Gastroesophageal sphincter (tissue), 3 donors: ENCODE results near the gene LENEP.

ENCODE experiments used
- CTCF ChIP-seq, 4 experiments: fragments of 200-600 bp in 2 of 4; fragments of 450-650 bp in 2 of 4; sonication (generic) in 1 of 4; IDR thresholded peaks; one replicate each; pipeline ENCODE4 v1.5.1; 2017 to 2019; ENCODE audit warnings: antibody characterized with exemption in 4 of 4, mild to moderate bottlenecking in 2 of 4, moderate library complexity in 2 of 4
- POLR2AphosphoS5 ChIP-seq: sonication (generic); formaldehyde crosslinking; IDR thresholded peaks from one replicate; pipeline ENCODE4 v1.6.1; 2017; ENCODE audit warnings: antibody characterized with exemption

DNA sequence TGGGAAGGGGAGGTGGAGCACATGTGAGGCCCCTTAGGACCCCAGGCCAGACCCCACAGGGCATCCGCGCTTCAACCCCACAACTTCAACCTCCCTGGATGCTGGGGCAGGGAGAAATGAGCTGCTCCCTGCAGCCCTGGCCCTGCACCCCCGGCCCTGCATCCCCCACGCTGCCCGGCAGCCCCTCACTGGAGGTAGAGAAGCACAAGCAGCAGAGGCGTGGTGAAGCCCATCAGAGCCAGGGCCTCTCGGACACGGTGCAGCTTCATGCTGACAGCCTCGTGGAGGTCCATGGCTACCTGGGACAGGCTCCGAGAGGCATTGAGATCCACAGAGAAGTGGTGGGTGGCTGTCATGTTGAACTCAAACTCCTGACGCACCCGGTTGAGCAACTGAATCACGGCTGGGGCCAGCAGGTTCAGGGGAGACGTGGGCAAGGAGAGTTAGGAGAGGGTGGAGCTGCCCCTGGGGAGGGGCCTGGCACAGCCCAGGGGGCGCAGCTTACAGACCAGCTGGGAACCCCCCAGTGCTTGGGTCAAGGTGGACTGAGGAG, 36.9 kb downstream of the LENEP start:
- TF ChIP-seq POLR2AphosphoS5 = no peak
- TF ChIP-seq CTCF (IDR thresholded peaks at IDR 0.05) = no peak
